Gastroesophageal sphincter (tissue), 2 donors: ENCODE results near the gene KCNQ1OT1.

Source experiments
- EP300 ChIP-seq: sonication (generic); formaldehyde crosslinking; IDR thresholded peaks from one replicate; pipeline ENCODE4 v1.6.1; 2017; ENCODE audit warnings: antibody characterized with exemption, mild to moderate bottlenecking
- POLR2A ChIP-seq, 2 donors: fragments of 450-650 bp; IDR thresholded peaks; one replicate each; pipeline ENCODE4 v1.6.1; 2017; ENCODE audit warnings: antibody characterized with exemption in 2 of 2, mild to moderate bottlenecking in 2 of 2, moderate library complexity in 1 of 2

DNA sequence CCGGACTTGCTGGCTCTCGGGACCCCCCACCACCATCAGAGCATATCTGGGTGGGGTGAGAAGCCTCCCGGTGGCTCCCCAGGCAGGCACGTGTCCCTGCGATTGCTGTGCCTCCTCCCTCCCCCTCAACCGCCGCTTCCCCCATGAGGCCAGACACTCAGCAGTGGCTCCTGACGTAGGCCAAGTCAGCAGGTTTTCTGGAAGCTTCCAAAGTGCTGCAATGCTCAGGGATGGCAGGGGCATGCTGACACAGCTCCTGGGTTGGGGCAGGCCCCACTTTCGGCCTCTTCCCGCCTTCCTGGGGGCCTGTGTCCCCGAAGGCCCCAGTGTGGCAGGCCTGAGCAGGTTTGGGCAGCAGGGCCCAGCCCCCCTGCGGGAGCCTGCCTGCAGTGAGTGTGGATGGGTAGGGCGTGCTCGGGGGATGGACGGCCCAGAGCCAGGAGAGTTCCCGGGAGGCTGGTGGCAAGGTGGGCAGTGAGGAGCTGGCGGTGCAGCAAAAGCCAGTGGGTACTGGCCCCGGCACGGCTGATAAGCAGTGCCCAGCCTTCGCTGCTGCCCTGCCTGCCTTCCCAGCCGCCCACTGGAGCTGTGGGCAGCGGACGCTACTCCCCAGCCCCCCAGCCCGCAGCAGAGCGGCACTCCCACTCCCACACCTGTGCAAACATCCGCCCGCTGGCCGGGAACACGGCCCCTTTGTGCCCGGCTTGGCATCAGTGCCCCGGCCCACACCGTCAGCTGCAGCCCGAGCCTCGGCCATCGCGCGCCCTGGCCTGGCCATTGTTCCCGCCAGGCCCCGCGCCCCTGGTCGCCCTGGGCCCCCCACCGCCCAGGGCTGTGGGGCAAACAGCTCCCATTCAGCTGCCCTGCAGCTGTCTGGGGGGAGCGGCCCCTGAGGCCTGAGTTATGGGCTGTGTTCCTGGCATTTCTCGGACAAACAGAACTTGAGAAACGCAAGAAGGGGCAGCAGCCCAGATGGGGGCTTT, 125.0 kb downstream of the KCNQ1OT1 start:
- no peak for TF ChIP-seq POLR2A (IDR thresholded peaks at IDR 0.05)
- TF ChIP-seq EP300: no peak
